HG03575 (cell line): ENCODE data around the gene CIC.

Source experiments
- ATAC-seq: cut with Tn5 transposase; IDR thresholded peaks from one replicate; pipeline ENCODE4 v1.9.1; 2021; ENCODE audit not compliant: unreplicated experiment, insufficient number of reproducible peaks, low FRiP score; ENCODE audit errors: extremely low read depth

Gene CIC

GRCh38 chr19:42273407-42274064, 4.5 kb downstream of the CIC start:
- ATAC-seq, result no peak

- ATAC-seq, result no peak
These were observed 5.1 kb downstream of the CIC start for GRCh38 chr19:42274065-42274682.

GRCh38 chr19:42275103-42275502, 6.1 kb downstream of the CIC start:
- no peak for ATAC-seq

GRCh38 chr19:42275517-42275916, 6.5 kb downstream of the CIC start:
- ATAC-seq, result no peak

- ATAC-seq, result no peak
These were observed 7.2 kb downstream of the CIC start for GRCh38 chr19:42276284-42276683.

GRCh38 chr19:42276821-42277220, 7.8 kb downstream of the CIC start:
- no peak for ATAC-seq

- no peak for ATAC-seq
These were observed 8.9 kb downstream of the CIC start for GRCh38 chr19:42277821-42278451.

GRCh38 chr19:42278452-42279154, 9.6 kb downstream of the CIC start:
- no peak for ATAC-seq

GRCh38 chr19:42279155-42279901, 10.3 kb downstream of the CIC start:
- no peak for ATAC-seq

GRCh38 chr19:42279902-42280814, 11.1 kb downstream of the CIC start:
- ATAC-seq, result no peak

- ATAC-seq, result no peak
These were observed 11.7 kb downstream of the CIC start for GRCh38 chr19:42280815-42281145.

GRCh38 chr19:42281146-42281826, 12.2 kb downstream of the CIC start:
- ATAC-seq, result no peak

GRCh38 chr19:42281827-42282762, 13.0 kb downstream of the CIC start:
- ATAC-seq, result no peak

- no peak for ATAC-seq
These were observed 13.8 kb downstream of the CIC start for GRCh38 chr19:42282819-42283187.

- no peak for ATAC-seq
These were observed 14.4 kb downstream of the CIC start for GRCh38 chr19:42283188-42284065.

GRCh38 chr19:42284066-42284501, 15.0 kb downstream of the CIC start:
- no peak for ATAC-seq
